ENCODE measurements around the gene PDCD6IP.
"Not testable (repeated sequence)": the region's sequence is repeated elsewhere in the genome, so short reads cannot be mapped to it uniquely, and the experiment has no call there.

Gene PDCD6IP

DNA sequence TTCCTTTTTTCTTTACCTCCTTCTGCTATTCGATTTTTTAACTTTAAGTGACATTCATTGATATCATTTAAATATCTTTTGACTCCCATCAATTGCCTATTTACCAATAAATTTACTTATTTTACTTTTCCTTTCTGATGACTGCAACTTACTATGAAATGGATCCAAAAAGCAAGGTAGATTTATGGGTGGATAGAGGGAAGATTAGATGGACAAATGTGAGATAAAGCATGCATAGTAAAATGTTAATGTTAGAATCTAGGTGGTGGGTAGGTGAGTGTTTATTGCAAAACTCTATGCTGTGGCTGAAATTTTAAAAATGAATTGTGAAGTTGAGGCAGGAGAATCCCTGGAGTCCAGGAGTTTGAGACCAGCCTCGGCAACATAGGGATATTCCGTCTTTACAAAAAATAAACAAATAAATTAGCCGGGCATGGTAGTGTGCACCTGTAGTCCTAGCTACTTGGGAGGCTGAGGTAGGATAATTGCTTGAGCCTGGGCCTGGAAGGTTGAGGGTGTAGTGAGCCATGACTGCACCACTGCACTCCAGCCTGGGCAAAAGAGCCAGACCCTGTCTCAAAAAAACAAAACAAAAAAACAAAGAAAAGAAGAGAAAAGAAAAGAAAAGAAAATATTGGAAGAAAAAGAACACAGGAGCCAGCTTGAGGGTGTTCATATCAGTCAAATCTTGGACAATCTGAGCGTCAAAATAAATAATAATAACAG lies 6.1 kb upstream of the PDCD6IP start:
- DNase-seq (ENCODE audit: low read depth in 2 of 2), result no peak

DNA sequence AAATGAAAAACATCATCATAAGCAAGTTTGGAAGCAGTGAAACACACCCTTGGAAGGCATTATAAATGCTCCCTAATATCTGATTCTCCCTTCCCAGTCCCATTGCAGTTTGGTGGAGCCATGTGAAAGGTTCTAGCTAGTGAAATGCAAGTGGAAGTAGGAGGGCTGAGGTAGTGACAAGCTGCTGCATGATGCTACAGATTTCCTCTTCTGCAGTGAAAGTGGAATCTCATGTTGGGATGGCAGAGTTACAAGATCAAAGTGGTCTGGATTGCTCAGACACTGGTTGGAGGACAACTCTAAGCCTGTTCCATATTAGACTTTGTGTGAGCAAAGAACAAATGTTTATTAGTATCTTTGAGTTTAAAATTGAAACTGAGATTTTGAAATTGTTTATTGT lies 3.3 kb upstream of the PDCD6IP start:
- DNase-seq (ENCODE audit: low read depth in 2 of 2), result no peak

DNA sequence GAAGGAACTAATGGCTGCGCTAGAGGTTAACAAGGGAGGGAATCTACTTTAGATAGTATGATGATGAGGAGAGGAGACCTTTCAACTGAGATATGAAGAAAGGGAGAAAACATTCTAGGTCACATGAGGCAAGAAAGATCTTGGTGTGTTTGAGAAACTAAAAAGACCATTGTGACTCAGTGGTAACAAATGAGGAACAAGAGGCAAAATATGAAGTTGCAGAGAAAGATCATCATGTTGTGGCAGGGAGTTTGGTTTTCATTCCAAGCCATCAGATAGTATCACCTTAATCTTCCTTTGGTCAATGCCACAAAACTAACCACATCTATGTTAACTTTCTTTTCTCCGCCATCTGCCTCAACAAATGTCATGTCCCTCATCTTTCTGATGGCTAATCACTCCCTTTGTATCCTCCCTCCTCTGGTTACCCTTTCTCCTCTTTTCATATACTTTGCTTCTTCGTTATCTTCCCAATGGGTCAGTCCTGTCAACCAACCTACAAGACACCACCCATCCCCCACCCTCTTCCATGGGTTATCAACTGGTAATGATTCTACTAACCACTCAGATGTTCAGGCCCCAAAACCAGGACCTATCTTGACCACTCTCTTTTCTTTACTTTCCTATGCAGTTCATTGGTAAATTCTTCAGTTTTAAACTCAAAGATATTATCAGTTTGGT lies 2.4 kb upstream of the PDCD6IP start:
- DNase-seq (ENCODE audit: low read depth in 2 of 2), result no peak

DNA sequence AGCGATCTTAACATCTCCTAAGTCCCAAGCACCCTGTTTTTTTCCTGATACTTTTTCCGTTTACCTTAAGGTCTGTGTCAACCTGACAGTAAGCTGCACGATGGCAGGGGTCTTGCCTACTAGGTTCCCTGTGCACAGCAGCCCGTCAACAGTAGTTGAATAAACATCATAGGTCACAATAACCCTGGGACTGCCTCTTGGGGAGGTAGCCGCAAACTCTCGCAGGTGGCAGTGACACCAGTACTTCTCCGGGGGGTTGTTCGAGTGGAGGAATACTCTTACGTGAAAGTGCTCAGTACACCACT lies 365 bp upstream of the PDCD6IP start:
- DNase-seq (ENCODE audit: low read depth in 2 of 2), result no peak

DNA sequence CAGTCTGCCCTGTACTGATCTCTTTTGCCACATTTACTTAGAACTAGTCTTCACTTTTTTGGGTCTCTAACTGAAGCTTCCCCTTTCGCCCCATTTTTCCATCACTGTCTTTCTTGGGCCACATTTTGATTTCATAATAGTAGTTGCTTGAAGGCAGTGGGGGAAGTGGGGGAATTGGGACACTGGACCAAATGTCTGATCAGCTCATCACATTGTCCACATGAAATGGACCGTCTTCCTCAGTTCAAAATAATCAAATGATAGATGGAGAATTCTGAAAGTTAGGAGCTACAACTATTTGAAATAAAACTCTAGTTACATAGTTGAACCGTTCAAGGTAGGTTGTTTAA lies 747 bp downstream of the PDCD6IP start:
- DNase-seq (ENCODE audit: low read depth in 2 of 2), result no peak

DNA sequence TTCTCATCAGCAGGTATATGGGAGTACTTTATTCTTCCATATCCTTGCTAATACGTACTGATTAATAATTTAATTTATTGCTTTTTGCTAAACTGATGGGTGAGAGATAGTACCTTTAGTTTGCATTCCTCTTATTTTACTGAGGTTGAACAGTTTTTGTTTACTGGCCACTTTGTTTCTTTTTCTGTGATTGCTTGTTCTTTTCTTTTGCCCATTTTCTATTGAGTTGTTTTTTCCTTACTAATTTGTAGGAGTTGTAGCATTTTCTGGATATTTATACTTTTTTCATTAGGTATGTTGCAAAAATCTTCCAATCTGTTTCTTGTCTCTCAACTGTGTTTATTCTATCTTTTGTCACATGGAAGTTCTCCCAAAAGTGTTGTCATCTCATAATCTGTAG lies 4.8 kb downstream of the PDCD6IP start:
- DNase-seq (ENCODE audit: low read depth in 2 of 2), result no peak

DNA sequence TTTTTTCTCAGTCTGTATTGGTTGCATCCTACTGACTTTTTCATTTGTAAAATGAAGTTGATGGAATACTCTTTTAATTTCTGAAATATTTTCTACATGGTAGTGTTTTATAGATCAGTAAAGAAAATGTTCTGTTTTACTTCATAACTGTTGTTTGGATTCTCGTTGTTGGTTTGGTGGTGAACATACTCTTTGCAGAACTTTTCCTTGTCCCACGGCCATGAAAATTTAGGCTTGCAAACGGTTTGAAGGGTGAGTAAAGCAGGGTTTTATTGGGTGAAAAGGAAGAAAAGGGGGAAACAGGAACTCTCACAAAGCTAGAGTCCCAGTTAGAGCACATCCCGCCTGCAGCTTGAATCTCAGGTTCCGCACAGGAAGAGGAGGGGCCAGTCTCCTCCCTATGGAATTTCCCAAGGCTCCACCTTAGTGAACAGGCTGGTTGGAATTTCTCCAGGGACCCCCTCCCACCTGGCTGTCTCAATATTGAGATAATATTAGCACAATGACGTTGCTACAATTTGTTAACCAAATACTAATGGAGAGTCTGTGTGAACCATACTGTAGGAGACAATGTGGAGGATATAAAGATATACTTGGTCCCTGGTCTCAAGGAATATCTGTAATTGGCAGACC lies 5.6 kb downstream of the PDCD6IP start:
- no peak for DNase-seq (ENCODE audit: low read depth in 2 of 2)

DNA sequence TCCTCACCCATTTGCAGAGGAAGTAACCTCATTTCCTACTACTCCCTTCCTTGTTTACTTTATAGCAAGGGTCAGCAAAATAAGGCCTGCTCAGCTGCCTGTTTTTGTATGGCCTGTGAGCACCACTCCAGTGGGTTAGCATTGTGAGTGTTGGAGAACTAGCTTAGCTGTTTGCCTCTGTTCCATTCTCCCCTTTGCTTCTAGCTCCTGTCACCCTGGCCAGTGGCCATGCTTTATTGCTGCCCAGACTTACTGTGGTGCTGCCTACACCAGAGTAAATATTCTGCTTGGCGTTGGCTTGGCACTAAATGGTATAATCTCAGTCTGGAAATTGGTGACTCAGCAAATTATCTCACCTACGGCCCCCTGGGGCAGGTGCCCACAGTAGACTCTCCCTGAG lies 8.8 kb downstream of the PDCD6IP start:
- DNase-seq (ENCODE audit: low read depth in 2 of 2), result no peak

DNA sequence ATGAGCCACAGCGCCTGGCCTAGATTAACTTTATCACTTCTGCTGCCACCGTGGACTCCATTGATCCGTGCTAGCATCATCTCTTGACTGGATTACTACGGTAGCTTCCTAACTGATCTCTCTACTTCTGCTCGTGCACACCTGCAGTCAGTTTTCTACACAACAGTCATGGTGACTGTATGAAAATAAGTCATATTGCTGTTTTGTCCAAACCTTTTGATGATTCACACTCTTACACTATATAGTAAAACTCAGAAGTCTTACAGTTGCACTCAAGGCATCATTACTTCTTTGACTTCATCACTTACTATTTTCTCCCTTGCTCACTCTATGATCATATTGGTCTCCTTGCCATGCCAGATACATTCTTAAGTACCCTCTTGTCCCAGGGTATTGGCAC lies 10.1 kb downstream of the PDCD6IP start:
- no peak for DNase-seq (ENCODE audit: low read depth in 2 of 2)

DNA sequence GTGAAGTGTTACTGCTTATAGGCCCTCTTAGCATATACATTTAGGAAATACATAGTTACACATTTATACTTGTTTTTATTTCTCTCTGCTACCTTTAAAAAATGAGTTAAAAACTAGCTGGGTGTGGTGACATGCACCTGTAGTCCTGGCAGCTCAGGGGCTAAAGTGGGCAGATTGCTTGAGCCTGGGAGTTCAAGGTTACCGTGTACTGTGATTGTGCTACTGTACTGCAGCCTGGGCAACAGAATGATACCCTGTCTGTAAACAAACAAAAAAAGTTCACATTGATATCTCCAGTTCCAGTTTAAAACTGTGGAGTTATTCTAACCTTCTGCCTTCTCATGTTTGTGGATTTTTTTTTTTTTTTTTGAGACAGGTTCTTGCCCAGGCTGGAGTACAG lies 12.1 kb downstream of the PDCD6IP start:
- DNase-seq (ENCODE audit: low read depth in 2 of 2), result no peak

DNA sequence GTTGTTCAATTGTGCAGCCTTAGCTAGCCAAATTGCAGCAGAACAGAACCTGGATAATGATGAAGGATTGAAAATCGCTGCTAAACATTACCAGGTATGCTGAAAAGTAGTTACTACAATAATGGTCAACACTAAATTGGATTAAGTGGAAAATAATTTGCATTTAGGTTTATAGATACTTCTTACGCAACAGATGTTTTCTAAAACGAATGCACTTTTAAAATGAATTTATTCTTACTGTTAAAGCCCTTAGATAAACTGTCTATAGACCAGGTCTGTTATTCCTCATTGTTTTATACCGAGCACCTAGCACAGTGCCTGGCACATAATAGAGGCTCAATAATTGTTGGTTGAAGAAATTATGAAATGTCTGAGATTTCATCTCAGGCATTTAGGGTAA lies 23.6 kb downstream of the PDCD6IP start:
- no peak for DNase-seq (ENCODE audit: low read depth in 2 of 2)

DNA sequence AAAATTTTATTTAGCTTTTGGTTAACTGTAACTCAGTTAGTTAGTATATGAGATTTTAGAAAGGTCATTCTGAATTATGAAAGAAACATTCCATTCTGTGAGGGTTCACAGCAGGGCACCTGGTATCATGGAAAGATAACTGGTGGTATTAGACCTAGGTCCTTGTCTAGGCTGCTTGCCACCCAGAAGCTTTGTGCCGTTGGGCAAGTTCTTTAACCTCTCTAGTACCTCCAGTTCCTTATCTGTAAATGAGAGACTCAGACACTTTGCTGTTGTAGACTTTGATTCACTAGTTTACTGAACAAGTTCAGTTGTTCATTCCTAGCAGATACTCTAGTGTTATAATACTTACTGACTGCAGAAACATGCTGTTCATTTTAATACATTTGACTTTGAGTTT lies 25.4 kb downstream of the PDCD6IP start:
- DNase-seq (ENCODE audit: low read depth in 2 of 2), result no peak

DNA sequence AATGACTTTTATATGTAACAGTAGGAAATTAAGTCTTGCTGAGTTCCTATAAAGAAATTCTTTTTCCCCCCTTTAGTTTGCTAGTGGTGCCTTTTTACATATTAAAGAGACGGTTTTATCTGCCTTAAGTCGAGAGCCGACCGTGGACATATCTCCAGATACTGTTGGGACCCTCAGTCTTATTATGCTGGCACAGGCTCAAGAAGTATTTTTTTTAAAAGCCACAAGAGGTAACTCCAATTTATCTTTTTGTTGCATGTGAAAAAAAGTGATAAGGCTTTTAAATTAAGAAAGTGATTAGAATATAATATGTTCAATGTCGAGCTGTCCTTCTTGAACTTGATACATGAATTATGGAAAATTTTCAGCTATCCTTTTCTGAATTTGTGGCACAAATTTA lies 26.7 kb downstream of the PDCD6IP start:
- no peak for DNase-seq (ENCODE audit: low read depth in 2 of 2)

DNA sequence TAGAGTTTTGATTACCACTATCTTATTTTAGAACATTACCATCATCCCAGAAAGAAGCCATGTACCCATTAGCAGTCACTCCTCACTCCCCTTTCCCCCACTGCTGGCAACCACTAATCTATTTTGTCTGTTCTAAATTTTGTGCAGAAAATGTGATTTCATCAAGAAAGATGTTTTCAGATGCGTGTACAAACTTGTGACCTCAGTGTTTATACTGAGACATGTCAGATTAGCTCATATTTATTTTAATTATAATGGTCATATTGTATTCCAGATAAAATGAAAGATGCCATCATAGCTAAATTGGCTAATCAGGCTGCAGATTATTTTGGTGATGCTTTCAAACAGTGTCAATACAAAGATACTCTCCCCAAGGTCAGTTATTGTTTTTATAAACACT lies 27.8 kb downstream of the PDCD6IP start:
- no peak for DNase-seq (ENCODE audit: low read depth in 2 of 2)

DNA sequence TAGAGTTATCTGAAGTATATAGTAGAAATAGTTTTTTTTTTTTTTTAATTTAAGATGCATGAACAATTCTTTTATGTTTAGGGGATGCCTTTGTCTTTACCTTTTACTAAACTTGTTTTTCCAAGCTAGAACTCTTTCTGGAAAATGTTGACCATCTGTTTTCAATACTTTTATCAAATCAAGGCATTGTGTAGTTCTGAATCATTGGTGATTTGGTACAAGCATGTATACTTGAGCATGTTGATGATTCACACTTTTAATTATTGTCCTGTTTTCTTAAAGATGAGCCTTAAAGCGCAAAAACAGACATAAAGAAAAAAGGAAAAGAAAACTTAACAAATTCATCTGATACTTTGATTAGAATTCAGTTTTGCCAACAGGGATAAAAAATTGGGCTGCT lies 28.3 kb downstream of the PDCD6IP start:
- DNase-seq (ENCODE audit: low read depth in 2 of 2), result no peak

DNA sequence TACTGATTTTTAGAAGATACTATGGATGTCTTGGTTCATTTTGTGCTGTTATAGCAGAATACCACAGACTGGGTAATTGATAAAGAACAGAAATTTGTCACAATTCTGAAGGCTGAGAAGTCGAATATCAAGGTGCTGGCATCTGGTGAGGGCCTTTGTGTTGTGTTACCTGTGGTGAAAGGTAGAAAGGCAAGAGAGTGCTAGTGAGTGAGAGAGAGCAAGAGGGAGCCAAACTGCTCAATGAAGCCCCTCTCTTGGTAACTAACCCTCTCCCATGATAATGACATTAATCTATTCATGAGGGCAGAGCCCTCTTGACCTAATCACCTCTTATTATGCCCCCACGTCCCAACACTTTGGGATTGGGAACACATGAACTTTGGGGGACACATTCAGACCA lies 31.3 kb downstream of the PDCD6IP start:
- DNase-seq (ENCODE audit: low read depth in 2 of 2), result no peak

DNA sequence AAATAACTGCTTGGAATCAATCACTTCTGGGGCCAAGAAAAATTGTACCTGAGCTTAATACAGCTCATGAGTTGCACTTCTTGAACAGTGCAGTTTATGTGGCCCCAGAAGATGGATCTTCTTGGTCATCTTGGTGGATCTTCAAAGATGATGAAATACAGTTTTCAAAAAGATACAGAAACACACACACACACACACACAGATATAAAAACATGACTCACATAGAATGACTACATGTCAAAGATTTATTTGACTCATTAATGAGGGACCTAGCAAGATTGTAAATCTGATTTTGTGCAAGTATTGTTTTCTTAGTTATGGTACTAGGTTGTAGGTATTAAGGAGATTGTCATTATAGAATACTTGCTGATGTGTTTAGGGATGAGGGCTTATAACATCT lies 32.6 kb downstream of the PDCD6IP start:
- no peak for DNase-seq (ENCODE audit: low read depth in 2 of 2)

DNA sequence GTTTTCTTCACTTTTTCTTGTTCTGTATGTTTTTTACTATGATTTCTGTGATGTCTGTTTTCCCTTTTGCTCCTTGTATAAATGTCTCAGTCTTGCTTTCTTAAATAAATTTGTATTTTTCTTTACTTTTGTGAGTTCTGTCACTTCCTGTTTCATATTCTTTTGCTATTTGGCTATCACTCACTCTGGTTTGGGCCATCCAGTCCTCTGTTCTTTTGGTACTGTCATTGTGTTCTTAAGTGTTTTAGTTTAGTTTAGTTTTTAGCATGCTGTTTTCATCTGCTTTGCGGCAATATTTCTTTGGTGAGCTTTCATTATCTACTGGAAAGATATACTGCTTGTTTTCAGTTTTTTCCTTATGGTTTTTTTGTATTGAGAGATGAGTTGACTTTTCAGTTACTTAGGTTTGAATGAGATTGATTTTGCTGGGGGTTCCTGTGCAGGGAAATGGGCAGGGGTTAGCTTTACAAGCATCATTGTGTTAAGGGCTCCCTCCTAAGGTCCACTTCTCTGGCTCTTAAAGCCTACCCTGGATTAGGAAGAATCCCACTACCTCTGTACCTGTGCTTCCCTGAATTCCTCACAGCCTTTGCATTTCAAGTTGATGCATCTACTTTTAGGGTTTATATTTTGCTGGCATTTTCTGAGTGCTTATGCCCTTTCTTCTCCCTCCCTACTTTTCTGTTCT lies 35.1 kb downstream of the PDCD6IP start:
- DNase-seq (ENCODE audit: low read depth in 2 of 2), result no peak

DNA sequence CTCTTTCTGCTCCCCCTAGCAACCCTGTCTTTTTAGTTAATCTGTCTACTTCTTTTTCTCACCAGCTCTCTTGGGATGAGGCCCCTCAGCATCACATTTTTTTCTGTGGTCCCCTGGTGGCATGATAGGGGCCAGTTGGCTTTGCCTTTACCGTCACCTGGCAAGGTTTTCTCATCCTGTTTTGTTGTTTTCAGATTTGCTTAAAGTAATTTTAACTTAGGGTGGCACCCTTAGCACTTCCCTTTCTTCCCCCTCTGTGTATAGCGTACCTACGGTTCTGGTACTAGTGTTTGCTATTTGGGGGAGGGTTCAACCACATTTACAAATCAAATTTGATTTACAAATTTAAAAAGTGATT lies 35.6 kb downstream of the PDCD6IP start:
- no peak for DNase-seq (ENCODE audit: low read depth in 2 of 2)

DNA sequence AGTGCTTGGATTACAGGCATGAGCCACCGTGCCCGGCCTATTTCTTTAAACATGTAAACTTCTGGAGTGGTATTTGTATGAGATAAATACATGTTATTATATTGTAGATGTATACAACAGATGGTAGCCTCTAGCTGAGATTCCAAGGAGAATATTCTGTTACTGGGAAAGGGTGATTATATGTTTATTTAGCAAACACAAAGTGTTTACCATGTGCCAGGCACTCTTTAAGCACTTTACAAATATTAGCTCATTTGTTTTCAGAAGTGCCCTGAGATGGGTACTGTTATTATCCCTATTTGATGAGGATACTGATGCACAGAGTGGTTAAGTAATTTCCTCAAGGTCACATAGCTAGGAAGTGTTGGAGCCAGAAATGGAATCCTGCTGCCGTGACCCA lies 38.8 kb downstream of the PDCD6IP start:
- not testable (repeated sequence) for DNase-seq (ENCODE audit: low read depth in 2 of 2)

DNA sequence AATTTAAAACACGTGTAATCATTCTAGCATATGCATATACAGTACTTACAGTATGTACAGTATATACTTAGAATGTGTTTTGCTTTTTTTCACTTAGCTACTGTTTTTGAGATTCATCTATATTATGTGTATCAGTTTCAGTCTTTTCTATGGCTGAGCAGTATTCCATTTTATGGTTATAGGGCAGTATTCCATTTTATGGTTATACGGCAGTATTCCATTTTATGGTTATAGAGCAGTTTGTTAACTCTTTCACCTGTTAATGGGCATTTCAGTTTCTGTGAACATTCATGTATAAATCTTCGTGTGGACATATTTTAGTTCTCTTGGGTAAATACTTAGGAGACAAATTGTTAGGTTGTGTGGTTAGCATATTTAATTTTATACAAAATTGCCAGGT lies 40.9 kb downstream of the PDCD6IP start:
- no peak for DNase-seq (ENCODE audit: low read depth in 2 of 2)

DNA sequence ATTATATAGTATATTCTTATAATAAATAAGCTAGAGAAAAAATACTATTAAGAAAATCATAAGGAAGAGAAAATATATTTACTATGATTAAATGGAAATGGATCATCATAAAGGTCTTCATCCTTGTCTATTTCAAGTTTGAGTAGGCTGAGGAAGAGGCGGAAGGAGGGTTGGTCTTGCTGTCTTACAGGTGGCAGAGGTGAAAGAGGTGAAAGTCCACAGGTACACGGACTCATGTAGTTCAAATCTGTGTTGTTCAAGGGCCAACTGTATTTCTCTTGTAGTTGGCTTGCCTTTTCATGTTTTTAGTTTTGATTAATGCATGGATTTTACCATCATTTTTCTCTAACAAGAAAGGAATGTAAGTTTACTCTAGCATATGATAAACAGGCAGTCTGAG lies 41.7 kb downstream of the PDCD6IP start:
- DNase-seq (ENCODE audit: low read depth in 2 of 2), result no peak

All from activated CD4-positive, alpha-beta T cell treated with anti-CD3 and anti-CD28 coated beads for 24 hours (primary cell).